Stimulated activated CD8-positive, alpha-beta memory T cell treated with anti-CD3 and anti-CD28 coated beads, Interleukin-2, amount 100 ng/mL, for 48 hours (primary cell): Measurements from ENCODE around the gene PLS1.
"Not testable (repeated sequence)": the region's sequence is repeated elsewhere in the genome, so short reads cannot be mapped to it uniquely, and the experiment has no call there.

Experiments used
- DNase-seq, 2 donors: peaks; one replicate each; pipeline ENCODE4 v3.0.0-alpha.2; 2020; ENCODE audit warnings: low read depth in 2 of 2

The PLS1 gene

DNA sequence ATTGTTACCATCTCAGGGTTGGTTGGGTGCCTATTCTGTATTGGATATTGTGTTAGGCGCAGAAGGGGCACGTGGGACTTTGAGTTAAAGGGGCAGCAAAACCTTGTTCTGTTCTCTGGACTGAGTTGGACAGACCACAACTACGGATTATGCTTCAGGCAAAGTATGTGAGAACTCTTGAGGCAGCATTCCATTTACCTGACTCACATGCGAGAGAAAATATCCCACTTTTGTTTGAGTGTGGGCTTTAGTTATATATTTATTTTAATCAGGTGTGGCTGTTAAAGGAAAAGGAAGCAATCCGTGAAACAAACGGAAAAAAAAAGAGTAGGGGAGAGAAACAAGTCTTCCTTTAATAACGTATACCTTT, 627 bp upstream of the PLS1 start:
- DNase-seq, result no peak

DNA sequence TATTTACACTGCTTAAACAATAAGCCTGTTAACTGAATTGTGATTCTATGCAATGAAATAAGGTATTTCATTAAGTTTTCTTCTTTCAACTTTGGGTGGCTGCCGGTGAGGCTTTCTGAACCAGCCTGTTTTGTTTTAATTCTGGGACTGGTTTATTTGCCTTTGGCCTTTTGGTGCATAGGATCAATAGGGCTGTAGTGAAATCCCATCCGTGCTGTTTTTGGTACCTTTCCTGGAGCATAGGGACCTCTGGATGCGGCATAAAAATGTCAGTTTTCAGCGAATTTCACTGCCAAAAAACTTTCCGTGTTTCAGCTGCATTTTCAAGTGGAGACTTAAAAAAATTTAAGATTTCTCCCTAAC, 514 bp downstream of the PLS1 start:
- no peak for DNase-seq

DNA sequence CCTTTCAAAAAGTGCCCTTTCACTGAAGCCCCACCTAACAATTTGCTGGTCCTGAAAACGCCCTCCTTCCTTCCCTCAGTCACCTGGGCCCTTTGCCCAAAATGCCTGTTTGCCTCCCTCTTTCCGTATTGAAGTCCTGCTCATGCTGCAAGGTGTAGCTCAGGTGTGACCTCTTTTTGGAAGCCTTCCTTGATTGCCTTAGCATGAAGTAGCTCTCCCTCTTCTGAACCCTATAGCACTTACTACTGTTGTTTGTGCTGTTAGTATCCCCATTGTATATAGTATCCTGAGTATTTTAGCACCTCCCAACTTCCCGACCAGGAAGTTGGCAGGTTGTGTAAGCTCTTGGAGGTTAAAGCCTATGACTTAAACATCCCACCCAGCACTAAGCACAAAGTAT, 1.7 kb downstream of the PLS1 start:
- no peak for DNase-seq

DNA sequence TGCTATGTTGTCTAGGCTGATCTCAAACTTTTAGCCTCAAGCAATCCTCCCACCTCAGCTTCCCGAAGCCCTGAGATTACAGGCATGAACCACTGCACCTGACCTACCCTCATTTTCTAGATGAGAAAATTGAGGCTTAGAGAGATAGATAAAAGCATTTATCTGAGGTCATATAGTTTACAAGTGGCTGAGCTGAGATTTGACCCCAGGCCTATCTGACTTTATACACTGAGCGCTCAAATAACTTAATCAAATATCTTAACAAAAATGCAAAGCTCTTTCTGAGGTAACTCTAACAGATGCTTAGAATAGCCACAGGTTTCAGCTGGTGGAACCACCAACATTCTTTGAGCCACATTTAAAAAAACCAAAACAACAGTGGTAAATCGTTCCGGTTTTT, 5.5 kb downstream of the PLS1 start:
- DNase-seq, result no peak

DNA sequence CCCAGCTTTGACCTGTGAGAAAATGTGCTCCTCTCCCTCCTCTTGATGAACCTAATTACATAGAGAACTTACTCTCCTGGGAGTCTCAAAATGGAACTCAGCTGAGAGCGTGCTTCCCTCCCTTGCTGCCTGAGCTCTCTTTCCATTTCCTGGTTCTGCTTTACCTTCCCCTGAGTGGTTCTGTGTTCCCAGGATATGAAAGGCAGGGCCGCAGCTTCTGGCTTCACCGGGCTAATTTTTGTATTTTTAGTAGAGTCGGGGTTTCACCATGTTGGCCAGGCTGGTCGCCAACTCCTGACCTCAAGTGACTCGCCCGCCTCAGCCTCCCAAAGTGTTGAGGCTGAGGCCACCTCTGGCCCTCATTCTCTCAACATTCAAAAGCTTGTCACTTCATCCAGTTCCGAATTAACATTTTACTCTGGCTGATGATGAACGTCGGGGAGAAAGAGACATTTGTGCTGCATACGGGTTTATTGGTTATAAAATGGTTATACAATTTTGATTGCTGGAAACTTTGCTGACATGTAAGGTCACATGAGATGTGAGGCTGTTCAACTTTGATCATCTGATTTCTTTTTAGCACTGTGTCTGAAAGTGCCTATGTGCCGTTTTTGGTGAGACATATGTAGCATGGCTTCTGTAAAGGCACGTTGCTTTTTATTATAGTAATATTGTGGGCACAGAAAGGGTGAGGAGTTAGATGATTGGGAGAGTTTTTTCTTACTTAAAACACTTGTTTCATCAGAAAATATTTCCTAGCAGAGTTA, 6.6 kb downstream of the PLS1 start:
- DNase-seq, result no peak

DNA sequence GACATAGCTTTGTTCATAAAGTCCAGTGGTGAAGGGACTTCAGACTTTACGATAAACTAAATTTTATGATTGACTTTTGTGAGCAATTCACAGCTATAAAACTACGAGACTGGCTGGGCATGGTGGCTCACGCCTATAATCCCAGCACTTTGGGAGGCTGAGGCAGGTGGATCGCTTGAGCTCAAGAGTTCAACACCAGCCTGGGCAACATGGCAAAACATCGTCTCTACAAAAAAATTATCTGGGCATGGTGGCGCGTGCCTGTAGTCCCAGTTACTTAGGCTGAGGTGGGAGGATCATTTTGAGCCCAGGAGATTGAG, 7.2 kb downstream of the PLS1 start:
- not testable (repeated sequence) for DNase-seq

DNA sequence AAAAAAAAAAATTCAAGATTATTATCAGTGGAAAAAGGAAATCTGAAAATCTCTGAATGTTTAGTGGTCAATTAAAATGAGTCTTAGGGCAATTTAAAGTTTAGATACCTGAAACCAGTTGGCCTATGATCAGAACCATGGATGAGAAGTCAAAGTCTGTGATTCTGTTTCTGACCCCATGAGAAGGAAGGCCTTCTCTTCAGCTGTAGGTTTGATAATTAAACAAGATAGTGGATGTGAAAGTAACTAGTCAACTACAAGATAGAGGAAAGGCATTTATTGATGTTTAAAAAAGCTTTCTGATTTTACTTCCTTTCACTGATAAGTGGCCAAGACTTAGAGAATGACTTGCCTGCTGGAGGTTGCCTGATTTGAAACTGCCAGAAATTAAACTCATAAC, 8.7 kb downstream of the PLS1 start:
- no peak for DNase-seq

DNA sequence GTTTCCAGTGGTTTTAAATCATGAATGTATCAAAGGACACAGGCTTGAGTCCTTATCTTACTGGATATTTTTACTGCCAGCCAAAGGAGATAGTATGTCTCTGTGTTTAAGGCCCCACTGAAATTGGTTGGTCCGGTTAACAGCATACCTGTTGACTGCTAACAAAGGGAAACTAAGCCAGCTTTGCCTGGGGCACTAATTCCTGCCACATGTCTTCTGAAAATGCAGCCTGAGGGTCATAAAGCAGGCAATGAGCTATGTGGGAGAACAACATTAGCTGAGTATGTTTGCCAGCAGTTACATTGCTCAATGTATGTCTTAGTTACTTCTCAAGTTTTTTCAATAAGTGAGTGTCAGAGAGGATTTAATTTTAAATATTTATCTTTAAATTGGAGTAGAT, 12.4 kb downstream of the PLS1 start:
- no peak for DNase-seq

DNA sequence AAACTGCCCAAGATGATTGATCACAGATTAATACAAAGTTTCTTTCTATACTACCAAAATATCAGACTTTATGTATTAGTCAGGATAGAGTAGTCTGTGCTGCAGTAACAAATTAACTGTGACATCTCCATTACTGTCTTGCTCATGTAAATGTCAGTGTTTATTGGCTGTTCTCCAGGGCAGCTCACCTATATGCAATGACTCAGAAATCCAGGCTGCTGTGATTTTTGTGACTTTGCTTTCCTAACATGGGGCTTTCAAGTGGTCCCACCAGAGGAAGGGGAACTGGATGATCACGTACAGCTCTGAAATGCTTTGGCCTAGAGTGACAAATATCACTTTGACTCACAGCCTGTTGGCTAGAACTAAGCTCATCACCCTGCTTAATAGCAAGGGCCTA, 12.9 kb downstream of the PLS1 start:
- no peak for DNase-seq

DNA sequence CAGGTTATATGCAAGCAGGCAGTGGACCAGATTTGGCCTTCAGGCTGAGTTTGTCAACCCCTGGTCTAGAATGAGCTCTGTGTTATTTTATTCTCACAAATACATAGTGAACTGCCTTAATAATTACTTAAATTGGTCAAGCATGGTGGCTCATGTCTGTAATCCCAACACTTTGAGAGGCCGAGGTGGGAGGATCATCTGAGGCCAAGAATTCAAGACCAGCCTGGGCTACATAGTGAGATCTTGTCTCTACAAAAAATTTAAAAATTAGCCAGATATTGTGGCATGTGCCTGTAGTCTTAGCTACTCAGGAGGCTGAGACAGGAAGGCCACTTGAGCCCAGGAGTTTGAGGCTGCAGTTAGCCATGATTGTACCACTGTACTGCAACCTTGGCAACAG, 15.0 kb downstream of the PLS1 start:
- no peak for DNase-seq

DNA sequence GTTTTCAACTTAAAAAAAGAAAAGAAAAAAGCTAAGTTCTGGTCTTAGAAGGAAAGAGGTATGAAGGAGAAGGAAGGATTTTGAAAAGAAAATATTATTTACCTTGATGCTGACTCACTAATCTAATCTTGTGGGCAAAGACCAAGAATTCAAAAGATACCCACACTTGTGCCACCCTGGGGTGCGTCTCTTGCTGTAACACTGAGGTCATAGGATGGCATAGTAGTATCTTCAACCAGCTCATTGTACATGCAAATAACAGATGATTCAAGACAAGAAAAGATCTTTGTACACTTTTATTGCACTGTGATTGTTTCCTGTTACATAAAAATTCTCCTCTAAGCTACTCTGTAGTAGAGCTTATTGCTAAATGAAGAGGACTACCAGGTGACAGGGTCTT, 17.3 kb downstream of the PLS1 start:
- DNase-seq, result no peak

DNA sequence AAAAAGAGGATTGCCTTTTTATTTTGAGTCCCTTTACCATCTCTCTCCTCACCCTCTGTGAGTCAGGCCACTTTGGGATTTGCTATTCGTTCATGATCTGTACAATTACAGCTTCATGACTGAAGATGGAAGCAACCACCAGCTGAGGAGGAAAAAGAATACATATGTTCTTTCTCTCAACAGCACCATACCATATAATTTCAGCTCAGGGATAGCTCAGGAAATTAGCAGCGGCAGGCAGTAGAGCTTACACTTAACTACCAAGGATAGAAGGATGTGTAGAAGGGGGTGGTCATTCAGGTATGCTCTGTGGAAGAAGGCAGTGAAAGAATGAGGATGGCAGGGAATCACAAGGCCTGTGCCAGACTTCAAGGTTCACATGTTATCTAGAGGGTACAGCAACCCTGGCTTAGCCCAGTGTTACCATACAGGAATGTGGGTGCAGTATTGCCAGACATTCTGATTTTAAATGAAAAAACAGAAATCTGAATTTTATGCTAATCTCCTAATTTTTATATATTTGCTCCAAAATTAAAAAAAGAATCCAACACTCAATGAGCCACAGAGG, 17.9 kb downstream of the PLS1 start:
- DNase-seq, result no peak

DNA sequence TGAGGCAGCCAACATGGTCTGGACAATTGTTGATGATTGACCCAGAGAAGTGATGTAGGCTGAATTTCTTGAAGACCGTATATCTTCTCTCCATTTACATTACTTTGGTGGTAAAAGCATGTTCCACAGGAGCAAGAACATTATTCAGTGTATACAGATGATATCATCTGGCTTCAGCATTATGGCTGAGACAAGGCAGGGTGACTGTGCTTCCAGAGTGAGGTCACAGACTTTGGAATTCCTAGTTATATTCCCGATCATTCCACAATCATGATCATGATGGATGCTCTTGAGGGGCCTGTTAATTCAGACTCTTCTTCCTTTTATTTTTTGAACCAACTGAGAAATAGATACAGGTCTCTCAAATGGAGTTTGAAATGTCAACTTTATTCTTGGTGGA, 19.0 kb downstream of the PLS1 start:
- DNase-seq, result no peak

DNA sequence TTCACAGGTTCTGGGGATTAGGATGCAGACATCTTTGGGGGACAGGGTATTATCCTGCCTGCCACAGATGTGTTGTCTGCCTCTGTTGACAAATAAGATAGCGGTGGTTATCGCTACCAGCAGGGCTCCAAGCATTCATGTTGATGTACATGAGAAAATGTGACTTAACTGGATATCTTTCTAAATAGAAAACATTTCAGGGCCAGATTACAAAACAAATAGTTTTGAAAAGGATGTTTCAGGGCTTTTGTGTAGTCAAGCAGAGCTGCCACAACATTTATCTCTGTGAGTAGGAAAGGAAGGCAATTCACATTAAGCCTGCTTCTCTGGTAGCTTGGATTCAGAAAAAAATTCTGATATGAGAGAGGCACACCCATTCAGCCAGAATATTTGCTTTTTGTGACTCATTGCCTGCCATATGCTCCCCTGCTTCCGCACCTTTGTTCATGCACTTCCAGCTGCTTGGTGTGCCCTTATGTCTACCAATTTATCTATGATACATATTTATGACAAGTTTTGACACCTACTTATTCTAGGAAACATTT, 22.8 kb downstream of the PLS1 start:
- no peak for DNase-seq

DNA sequence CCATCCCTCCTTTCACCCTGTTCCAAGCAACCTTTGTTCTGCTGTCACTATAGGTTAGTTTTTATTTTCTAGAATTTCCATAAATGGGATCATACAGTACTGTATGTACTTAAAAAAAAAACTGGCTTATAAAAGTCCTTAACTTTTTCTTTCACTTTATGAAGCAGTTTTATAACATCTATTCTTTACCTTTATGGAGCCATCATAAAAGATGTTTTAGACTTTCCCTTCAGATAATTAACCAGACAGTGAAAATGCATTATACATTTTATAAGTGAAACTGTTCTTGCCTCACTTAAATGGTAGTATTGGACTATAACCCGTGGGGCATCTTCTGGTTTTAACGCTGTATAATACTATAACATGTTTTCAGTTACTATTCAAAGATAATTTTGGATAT, 26.2 kb downstream of the PLS1 start:
- DNase-seq, result no peak

DNA sequence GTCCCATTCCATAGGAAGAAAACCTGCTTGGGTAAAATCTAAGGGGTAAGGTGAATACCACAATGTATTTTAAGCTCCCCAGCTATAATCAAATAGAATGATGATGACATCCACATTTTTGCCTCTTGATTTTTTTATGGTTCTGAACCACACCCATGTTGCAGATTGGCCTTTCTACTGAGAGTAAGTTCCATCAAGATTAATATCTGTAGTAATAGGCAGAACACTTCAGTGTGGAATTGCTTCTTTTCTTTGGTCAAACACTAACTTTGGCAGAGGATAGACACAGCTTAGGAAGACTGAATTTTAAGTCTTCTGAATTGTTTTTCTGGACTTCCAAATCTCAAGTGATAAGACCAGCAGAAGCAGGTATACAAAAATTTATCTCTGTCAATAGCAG, 27.0 kb downstream of the PLS1 start:
- DNase-seq, result no peak

DNA sequence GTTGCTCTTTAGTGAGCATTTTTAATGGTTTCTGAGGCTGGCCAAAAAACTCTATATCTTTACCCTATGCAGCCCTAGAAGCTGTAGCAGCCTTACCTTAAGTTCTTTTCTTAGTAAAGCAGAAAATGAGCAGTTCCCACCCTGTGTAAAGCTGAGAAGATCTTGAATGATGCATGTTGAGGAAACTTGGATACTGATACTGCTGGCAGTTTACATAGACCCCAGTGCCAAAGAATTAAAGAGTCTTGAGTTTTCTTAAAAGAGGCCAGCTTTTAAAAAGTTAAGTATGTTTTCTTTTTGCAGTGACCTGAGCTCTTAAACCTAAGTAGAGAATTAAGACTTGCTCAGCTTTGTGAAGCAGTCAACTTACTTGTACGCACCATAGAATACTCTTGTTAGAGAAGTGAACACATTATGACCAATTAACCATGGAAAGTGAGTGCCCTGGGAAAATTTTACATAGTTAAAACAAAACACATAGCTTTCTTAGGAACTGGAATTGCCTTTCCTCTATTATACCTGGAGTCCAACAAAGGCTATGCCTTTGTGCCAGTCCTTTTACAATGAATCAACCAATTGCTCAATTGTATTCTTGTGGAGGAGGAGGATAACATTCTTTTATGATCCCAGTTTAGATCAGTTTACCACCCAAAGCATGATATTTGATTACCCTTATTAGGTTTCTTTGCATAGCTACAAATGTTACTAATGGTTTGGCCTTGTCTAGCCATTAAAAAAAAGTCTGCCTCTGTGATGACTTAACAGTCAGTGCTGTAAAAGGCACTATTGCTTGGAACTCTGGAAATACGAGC, 28.4 kb downstream of the PLS1 start:
- DNase-seq, result no peak

DNA sequence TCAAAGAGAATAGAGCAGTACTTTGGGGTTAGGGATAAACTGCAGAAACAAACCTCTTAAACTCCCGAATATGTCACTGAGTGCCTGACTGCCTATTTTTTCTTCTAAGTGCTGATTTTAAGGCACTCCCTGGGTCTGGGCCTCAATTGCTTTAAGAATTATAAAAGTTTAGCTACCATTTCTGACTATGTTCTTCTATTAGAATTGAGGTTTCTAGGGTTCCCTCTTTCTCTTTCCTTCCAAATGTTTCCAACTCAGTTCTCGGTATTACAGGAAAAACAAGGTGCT, 28.9 kb downstream of the PLS1 start:
- DNase-seq, result no peak

DNA sequence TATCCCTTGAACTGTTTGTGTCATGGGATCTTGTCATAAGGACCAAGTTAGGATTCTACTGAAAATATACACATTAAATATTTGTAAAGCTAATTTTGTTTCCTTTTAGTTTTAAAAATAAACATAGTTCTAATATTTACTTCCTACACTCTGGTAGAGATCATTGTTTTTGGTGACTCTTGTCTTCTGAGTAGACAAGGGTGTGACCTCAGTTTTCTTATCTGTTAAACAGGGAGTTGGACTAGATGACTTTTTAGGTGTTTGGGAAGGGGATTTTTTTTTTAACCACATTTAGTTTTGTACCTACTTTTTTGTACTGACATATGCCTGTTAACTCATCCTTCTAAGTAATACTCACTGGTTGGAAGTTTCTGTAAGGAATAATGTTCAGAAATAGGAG, 30.8 kb downstream of the PLS1 start:
- DNase-seq, result no peak

DNA sequence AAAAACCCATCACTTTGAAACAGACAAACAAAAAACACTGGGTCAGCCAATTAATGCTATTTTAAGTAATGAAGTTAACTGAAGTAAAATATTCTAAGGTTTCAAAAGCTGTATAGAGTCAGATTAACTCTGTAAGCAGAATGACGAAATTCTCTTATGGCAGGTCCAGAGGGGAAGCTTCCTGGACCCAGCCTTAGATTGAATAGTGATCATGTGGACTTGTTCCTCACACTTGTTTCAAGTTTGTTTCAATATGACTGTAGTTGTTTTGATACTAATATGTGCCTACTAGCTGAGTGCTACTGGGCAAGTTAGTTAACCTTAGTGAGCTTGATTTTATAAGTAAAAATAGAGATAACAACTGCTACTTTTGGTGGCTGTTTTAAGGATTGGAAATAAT, 32.6 kb downstream of the PLS1 start:
- DNase-seq, result no peak

DNA sequence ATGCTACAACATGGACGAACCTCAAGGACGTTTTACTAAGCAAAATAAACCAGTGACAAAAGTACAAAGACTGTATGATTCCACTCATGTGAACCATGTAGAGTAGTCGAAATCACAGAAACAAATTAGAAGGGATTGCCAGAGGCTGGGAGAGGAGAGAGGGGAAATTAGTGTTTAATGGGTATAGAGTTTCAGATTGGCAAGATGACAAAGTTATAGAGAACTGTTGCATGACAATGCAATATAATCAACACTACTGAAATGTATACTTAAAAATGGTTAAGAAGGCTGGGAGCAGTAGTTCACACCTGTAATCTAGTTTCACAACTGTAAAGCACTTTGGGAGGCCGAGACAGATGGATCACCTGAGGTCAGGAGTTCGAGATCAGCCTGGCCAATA, 36.9 kb downstream of the PLS1 start:
- DNase-seq, result no peak

DNA sequence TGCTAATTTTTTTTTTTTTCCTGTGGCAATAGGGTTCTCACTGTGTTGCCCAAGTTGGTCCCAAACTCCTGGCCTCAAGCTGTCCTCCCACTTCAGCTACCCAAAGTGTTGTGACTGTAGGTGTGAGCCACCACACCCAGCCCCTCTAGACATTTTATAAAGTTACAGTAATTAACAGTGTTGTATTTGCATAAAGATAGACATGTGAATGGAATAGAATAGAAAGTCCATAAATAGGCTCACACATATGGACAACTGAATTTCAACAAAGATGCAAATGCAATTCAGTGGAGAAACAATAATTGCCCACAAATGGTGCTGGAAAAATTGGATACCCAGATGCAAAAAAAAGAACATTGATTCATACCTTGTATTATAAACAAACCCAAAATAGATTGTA, 39.9 kb downstream of the PLS1 start:
- DNase-seq, result no peak

DNA sequence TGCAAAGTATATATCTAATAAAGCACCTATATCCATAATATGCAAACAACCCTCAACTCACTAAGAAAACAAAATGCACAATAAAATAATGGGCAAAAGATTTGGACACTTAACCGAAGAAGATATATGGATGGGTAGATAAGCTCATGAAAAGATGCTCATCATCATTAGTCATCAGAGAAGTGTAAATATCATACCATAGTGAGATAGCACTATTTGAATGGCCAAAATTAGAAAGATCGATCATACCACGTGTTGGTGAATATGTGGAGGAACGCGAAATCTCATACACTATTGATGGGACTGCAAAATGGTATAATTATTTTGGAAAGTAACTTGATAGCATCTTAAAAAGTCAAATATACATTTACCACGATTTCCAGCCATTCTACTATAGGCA, 40.5 kb downstream of the PLS1 start:
- DNase-seq, result no peak
